HG03135 (cell line): Measurements from ENCODE around the gene ZNF101.
A peak's percentile ranks its signal among the peaks of the same experiment; 100 is the strongest.

Experiments used
- ATAC-seq: cut with Tn5 transposase; IDR thresholded peaks from one replicate; pipeline ENCODE4 v1.9.1; 2021; ENCODE audit warnings: mild to moderate bottlenecking, moderate library complexity; ENCODE audit not compliant: unreplicated experiment

The ZNF101 gene

DNA sequence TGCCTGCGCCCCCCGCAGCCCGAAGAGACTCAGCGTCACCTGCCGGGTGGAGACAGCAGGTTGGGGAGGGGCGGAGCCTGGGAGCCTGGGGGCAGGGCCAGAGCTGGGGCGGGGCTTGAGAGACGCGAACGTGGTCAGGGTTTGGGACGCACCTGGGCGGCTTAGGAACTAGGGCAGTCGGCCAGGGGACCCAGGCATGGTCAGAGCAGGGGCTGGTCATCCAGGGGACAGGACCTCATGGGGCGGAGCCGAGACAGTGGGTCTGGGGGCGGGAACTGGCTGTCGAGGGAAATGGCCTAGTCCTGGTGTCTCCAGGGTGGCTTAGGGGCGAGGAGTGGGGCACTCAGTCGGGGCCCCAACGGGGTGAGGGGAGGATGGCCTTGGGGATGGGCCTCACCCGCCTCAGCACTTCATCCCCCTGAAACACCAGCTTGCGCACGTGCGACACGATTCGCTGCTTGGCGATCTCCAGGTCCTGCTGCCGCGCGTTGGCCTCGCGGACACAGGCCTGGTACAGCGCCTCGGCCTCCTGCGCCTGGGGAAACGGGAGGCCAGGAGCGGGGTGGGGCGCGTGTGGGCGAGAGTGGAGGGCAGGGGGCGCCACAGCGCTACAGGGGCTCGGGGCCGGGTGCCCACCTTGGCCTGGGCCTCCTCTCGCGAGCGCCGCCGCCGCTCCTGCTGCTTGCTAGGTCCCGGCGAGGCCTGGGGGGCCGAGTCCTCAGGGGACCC lies 31.0 kb upstream of the ZNF101 start:
- ATAC-seq = no peak

DNA sequence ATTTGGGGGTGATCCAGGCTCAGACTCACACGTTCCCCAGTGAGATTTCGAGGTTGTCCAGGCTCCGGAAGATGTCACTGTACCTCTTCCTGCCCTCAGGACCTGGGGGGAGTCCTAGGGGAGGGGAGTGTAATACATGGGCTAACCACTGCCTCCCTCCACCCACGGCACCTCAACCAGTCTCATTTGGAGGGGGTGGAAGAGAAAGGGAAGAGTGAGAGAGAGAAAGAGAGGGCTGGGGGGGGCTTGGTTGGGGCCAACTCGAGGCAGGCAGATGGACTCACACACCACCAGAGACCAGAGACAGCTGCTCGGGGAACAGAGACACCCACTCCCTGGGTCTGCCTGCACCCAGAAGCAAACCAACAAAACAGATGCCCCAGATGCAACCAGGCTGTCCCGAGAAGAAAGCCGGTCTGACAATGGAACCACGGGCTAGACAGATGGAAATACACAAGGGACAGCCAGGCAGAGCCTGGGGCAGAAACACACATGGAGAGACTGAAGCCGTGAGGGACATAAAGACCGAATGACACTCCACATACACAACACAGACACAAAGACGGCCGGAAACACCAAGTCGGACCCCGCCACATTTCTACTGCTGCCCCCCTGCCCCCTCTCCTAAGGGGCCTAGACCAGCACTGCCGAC lies 26.0 kb upstream of the ZNF101 start:
- no peak for ATAC-seq

DNA sequence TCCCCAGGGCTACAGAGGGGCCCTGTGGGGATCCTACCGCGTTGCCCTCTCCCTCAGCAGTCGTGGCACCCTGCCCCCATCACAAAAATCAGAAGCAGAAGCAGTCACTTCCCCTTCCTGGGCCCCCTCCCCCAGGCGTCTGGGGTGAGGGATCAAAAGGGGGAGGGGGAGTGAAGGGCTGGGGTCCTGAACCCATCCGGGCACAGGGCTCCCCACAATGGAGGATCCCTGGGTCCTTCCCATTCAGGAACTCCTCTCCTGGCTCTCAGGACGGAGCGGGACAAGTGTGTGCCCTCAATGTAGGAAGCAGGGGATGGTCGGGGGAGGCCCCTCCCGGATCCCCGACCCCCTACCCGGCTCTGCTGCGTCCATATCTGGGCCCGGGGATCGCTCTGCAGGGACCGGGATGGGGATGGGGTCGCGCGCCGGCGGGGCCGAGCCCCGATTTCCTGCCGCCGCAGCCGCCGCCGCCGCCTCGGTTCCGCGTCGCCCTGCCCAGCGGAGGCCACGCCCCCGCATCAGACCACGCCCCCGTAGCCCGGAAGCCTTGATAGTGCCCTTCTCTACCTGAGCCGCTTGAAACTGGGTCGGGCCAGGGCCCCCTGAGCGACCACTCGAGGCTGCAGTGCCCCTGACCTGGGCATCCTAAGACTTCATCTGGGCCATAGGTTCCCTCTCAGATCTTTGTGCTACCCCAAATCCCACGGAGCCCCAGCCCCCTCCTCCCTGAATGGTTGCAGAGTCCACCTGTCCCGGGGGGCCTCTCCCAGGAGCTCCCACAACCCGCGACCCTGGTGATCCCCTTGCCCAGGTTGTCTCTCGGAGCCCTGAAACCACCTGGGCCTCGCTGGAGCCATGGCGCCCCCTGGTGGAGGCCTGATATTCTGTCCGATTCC lies 25.2 kb upstream of the ZNF101 start, which contains the start of gene GMIP:
Gene GMIP, minus strand, starts transcription at position 500 of the 896 bp plus-strand sequence. Its CDS starts 128 bp downstream, at position 372.
- ATAC-seq = peak; percentile 78

DNA sequence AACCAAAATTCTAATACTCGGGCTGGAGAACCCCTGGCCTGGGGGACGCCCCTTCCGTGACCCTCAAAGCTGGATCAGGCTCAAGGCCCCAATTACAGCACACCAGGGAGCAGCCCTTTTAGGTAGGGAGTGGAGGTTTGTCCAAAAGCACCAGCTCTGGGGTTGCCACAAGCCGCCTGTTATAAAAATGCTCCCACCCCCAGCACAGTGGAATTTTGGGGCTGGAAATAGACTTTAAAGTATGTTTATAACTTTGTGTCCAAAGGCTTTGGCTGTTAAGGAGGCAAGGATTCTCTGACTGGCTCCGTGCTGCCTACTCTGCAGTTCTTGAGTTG lies 24.6 kb upstream of the ZNF101 start:
- ATAC-seq = no peak

DNA sequence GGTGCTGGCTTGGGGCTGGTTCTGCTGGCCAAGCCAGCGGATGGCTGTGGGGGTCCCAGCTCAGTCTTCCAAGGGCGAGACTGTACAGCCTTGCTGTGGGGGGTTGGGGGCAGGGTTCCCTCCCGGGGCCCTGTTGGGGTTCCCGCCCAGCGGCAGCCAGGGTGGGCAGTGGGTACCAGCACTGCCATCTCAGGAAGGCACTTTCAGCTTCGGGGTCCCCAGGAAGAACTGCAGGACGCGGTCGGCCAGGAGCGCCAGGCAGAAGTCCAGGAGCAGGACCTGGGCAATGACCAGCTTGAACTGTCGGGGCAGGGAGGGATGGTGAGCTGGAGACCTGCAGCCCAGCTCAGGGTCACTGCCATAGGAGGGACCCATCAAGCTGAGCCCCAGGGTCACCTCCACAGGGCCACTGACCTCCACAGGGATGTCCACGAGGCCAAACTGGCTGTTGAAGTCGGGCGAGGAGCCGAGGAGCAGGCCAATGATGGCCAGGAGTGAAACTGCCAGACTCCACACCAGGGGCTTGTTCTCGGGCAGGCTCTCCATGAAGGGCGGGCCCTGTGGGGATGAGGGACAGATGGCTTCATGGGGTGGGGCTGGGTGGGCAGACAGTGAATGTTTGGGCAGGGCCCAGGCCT lies 23.3 kb upstream of the ZNF101 start:
- no peak for ATAC-seq

DNA sequence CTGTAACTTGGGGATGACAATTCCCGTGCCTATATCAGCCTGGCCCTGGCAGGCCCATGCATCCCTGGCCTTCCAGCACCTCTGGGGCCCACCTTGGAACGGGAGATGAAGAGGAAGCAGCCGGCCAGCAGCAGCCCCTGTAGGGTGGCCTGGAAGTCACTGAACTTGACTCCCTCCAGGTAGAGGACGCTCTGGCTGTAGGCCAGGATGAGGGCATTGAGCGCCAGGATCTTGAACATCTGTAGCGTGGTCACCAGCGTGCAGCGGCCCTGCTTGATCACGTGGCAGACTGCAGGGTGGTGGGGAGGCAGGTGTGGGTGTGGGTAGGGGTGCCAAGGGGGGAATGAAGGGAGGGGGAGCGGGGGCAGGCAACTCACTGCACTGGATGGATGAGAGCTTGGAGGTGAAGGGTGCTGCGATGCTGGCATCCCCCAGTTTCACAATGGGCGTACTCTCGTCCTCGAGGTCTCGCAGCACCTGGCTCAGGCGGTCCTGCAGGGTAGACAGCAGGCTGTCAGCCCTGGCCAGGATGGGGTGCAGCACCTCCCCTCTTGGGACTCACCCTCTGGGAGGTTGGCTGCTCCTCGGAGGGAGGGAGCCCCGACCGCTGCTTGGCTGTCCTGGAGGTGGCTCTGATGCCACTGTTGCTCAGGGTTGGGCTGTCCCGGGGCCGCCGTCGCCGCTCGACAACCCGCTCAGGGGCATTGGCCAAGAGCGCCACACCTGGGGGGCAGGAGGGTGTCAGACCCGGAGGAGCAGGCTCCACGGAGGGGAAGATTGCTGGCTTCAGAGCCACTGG lies 21.4 kb upstream of the ZNF101 start:
- ATAC-seq = no peak

DNA sequence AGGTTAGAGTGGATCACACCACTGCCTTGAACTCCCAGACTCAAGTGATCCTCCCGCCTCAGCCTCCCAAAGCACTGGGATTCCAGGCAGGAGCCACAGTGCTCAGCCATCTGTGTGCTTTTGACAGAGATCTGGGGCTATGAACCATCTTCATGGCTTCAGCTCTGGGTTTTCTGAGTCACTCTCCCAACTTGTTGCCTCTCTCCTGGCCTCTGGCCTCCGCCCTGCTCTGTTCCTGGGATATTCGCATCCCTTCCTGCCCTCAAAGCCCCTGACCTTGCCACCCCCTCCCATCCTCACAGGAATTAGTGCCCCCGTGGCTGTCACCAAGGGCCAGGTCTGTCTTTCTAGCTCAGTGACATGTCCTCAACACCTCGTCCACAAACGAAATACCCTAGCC lies 19.5 kb upstream of the ZNF101 start:
- no peak for ATAC-seq

DNA sequence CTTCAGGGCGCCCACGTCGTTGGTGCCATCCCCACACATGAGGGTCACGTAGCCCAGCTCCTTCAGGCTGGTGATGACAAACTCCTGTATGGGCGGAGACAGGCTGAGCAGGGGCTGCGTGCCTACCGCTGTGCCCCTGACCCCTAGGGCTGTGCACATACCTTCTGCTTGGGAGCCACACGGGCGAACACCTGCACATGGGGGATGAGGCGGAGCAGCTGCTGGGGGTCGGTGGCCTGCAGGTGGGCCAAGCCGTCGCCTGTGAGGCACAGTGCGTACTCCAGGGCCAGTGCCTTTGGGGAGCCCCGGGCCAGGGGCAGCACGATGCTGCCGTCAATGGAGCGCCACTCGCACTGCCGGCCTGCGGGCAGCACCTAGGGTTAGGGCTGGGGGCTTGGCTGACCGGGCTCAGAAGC lies 19.1 kb upstream of the ZNF101 start:
- no peak for ATAC-seq

DNA sequence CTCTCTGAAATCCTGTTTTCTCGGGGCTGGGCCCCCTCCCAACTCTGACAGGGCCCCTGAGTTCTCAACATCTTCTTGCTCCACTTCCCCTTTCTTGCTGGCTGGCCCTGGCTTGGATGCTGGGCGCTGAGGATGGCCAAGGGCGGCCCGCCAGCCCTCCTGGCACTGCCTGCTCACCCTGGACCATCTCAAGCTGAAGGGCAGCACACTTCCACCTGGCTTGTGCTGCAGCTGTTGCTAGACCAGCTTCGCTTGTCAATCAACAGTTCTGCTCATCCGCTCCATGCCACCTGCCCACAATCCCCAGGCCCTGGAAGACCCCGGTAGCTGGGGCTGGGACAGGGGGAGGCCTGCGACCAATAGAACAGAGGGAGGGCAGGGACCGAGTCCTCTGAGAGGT lies 18.3 kb upstream of the ZNF101 start:
- no peak for ATAC-seq

DNA sequence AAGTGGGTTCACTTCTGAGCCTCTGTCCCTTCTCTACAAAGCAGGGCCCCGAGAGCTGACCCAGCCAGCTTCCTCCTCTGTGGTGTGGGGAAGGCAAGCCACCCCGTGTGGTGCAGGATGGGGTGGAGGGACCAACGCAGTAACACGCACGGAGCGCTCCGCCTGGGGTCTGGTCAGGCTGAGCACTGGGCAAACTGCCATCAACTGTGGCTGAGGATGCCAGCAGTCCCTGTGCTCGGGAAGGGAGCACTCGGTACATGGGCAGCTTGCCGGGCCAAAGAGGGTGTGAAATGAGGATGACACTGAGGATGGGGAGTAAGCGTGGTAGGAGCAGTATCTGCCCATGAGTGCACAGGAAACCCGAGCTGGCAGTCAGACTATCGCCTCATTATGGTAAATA lies 17.6 kb upstream of the ZNF101 start:
- ATAC-seq = no peak

DNA sequence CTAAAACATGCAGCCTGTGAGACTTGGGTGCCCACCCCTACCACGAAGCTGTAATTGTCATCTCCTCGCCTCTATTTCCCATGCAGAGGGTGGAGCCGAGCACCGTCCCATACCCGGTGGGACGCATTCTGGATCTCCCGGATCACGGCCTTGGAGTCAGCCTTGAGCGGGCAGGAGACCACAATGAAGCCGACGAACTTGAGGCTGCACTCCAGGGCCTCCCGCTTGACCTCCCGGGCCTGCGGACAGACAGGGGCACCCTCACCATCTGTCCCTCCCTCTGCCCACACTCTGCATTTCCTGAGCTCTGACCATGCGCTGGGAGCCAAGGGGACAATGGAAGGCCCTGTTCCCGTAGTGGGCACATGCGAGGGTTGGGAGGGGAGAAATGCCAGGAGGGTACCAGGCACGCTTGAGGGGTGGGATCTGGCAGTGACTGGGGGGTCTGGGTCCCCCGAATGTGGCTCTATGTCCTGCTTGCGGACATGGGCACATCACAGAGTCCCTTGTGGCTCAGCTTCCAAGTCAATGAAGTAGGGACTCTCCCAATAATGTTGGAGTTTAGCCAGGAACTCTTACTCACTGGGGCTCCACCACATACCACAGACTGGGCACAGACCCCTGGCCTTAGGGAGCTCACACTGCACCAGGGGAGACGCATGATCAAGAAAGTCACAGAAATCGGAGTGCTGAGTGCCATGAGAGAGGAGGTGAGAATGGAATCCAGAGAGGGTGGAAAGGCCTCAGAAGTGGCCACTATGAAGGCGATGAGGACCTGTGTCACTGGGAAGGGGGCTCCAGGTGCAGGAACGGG lies 15.9 kb upstream of the ZNF101 start:
- ATAC-seq = no peak

DNA sequence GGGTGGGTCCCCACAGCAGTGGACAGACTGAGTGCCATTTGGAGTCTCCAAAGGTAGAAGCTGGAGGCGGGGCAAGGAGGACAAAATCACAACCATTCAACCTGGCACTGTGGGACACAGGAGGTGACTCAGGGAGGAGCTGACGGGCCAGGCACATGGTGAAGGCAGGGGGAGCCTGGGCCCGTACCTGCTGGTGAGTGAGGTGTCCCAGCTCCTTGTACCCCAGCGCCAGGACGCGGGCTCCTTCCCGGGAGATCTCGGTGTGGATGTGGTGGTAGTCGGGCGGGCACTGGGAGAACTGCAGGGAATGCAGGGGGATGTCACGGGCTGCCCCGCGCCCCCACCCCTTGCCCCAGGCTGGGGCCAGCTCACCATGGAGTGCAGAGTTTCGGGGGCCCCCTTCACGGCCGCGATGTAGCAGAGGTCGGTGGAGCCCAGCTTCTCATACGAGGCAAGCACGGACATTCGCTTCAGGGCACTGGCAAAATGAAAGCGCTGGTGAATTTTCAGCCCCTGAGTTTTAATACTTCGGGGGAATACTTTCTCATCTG lies 15.0 kb upstream of the ZNF101 start:
- no peak for ATAC-seq

DNA sequence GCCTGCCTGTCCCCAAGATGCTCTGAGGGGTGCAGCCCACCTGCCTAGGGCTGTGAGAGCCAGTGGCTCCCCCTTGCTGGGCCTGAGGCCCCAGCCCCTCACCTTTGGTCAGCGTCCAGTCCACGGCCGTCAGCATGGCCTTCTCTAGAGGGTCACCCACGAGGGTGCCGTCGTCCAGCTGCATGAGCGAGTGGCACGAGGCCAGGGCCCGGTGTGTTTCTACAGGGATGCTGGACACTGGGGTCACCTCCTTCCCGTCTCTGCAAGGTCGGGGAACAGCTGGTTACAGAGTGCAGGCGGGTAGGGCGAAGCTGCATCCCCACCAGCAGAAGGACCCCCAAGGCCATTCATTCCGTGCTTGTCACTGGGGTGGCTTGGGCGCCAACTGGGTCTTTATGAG lies 14.2 kb upstream of the ZNF101 start:
- ATAC-seq = no peak

DNA sequence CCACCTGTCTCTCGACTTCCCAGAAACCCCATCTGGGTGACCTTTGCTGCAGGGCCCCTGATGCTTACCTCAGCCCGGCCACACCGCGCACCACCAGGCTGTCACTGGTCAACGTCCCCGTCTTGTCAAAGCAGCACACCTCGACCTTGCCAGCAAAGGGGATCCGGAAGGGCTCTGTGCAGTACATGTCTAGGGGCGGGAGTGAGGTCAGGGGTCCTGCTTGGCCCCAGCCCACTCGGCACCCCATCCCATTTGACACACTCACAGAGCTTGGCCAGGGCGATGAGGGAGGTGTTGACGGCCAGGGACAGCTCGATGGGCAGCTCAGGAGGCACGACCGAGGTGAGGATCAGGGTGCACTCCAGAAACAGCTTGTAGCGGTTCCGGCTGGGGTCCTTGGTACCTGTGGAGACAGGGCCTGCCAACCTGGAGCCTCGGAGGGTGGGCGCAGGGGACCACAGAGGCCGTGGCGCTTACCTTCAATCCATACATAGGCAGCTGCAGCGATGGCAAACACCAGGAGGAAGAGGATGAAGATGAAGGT lies 13.5 kb upstream of the ZNF101 start:
- ATAC-seq = no peak

DNA sequence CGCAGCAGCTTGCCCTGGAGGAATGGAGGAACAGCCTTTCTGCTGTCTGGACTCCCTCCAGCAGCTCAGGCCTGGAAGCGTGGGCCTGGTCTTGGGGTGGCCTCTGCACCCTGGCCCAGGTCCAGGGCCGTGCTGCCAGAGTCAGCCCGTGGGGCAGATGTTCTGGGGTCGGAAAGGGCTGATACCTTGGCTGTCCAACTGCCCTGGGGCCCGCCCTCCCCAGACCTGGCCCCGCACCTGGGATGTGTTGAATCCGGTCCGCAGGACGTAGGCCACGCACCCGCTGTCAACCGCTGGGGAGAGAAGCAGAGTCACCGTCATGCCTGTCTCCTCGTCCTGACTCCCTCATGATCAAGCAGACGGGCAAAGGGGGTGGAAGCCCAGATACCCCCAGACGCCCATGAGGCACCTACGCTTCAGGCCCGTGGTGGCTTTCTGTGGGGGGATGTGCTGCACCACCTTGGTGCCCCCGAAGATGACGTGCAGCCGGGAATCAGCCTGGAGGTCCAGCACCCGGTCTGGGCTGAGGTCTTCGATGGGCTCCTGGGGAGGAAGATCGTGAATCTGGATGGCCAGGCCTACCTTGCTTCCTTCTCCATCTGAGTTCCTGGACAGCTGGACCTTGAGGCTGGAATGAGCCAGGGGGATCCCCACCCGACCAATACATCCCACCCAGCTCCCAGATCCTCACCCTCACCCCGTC lies 12.8 kb upstream of the ZNF101 start:
- no peak for ATAC-seq

DNA sequence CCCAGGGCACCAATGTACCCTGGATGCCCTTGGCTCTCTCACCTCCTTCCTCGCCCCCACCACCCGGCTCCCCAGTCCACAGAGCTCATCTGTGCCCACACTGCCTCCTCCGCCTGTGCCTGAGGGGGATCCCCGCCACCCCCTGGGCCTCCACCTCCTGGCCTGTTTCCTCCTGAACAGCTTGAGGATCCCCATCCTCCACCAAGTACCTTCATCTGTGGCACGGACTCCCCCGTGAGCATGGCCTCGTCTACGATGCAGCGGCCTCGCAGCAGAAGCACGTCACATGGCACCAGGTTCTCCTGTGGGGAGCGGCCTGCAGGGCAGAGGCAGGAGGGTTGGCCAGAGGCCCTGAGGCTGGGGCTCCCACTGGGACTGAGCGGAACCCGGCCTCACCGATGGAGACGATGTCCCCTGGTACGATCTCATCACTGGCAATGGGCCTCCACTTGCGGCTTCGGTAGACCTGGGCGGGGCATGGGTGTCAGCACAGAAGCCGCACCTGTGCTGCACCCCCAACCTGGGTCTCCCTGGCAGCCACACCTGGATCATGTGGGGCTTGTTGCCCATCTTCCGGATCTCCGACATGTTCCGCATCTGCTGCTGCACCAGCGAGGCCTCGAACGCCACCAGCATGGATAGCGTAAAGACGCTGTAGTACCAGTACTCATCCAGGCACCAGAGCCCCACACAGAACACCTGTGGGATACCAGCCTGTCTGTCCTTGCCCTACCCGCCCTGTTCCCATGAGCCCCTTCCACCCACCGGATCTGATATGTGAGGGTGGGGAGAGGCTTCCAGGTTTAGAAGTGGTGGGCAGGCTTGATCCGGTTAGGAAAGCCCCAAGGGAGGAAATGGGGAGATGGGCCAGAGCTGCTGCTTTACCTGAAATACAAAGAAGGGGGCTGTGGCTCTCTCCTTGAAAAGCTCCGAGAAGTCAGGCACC lies 11.9 kb upstream of the ZNF101 start:
- no peak for ATAC-seq

DNA sequence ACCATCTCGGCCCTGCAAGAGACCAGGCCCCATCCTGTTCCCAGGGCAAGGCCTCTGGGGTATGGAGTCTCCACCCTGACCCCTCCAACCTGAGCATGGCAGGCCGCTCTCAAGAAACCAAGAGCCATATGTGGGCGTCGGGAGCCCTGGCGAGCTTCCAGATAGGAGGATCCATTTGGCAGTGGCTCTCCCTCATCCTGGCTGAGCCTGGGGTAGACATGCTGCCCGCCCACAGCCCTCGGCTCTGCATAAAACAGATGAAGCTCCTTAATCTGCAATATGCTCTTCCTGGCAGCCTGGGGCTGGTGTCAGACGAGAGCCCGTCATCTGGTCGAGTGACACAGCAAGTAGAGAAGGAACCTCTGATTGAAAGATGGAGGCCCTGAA lies 11.2 kb upstream of the ZNF101 start:
- ATAC-seq = no peak
